Sigmoid colon (tissue), 7 donors: ENCODE results near the gene PAWR. TPM values are rescaled to one million over a fixed set of nuclear protein-coding genes. Genes with fewer than 3 reads are reported as not detected.

Experiments used
- DNase-seq: peaks from one replicate; pipeline ENCODE4 v3.0.0-alpha.2; 2019
- H3K27ac ChIP-seq, 4 donors: fragments of 200-600 bp; sonication (generic); one replicate each; pipeline ENCODE4 v1.5.1; 2016 to 2019; ENCODE audit warnings: mild to moderate bottlenecking in 1 of 4
- H3K27me3 ChIP-seq, 3 donors: fragments of 200-600 bp; sonication (generic); one replicate each; pipeline ENCODE4 v1.5.1; 2019; ENCODE audit warnings: mild to moderate bottlenecking in 1 of 3
- H3K36me3 ChIP-seq, 4 donors: fragments of 200-600 bp; sonication (generic); one replicate each; pipeline ENCODE4 v1.5.1; 2016 to 2019
- H3K4me1 ChIP-seq, 4 donors: fragments of 200-600 bp; sonication (generic); one replicate each; pipeline ENCODE4 v1.5.1; 2017 to 2019
- H3K4me3 ChIP-seq, 4 donors: fragments of 200-600 bp; sonication (generic); one replicate each; pipeline ENCODE4 v1.5.1; 2017 to 2019; ENCODE audit warnings: mild to moderate bottlenecking in 2 of 4, moderate library complexity in 1 of 4
- H3K9me3 ChIP-seq, 4 donors: fragments of 200-600 bp in 3 of 4; sonication (generic) in 3 of 4; one replicate each; pipeline versions ENCODE4 v1.5.1 to v1.6.1; 2013 to 2019
- EP300 ChIP-seq, 4 donors: sonication (generic); formaldehyde crosslinking; IDR thresholded peaks; one replicate each; pipeline ENCODE4 v1.6.1; 2017; ENCODE audit warnings: antibody characterized with exemption in 4 of 4
- POLR2A ChIP-seq, 2 donors: fragments of 450-650 bp; IDR thresholded peaks; one replicate each; pipeline ENCODE4 v1.6.1; 2016; ENCODE audit warnings: antibody characterized with exemption in 2 of 2, mild to moderate bottlenecking in 2 of 2, moderate library complexity in 2 of 2
- POLR2AphosphoS5 ChIP-seq, 4 donors: sonication (generic); formaldehyde crosslinking; IDR thresholded peaks; one replicate each; pipeline ENCODE4 v1.6.1; 2017; ENCODE audit warnings: antibody characterized with exemption in 4 of 4
- WGBS, 2 donors: extraction: QIAGEN DNeasy Blood & Tissue Kit; methylation state at CpG; one replicate each; pipeline ENCODE4 v1.1.7; 2013; 5-methylcytosine and 5-hydroxymethylcytosine counted together
- intact Hi-C: fragments of 100-400 bp; cut with DNase I; formaldehyde crosslinking; loops from one replicate; pipeline ENCODE4 v1.15.1; 2023
- polyA plus RNA-seq, 3 donors: library from polyadenylated mRNA; stranded (reverse); fragments of 200-250 nt; gene quantifications; one replicate each; pipeline ENCODE4 v1.2.3, GENCODE V29; 2013
- total RNA-seq, 4 donors: library from RNA; depleted of rRNA; stranded (reverse); fragments of >200 nt; gene quantifications; one replicate each; pipeline ENCODE4 v1.1.0, GENCODE V29; 2016
- TF ChIP-seq, protein P1 (sequence below), 4 experiments: fragments of 450-650 bp in 3 of 4; fragments of 200-600 bp in 1 of 4; IDR thresholded peaks; one replicate each; pipeline ENCODE4 v1.5.1; 2016 to 2019; ENCODE audit warnings: antibody characterized with exemption in 4 of 4, mild to moderate bottlenecking in 3 of 4, moderate library complexity in 2 of 4
- donor health status: healthy with polysubstance abuse.
- donor health status: Bipolar disorder and iron deficiency.
- donor health status: healthy.

Gene PAWR
- total and polyA plus RNA-seq, 7 donors: 7.8 to 53.5 (median 24.5) TPM

DNA sequence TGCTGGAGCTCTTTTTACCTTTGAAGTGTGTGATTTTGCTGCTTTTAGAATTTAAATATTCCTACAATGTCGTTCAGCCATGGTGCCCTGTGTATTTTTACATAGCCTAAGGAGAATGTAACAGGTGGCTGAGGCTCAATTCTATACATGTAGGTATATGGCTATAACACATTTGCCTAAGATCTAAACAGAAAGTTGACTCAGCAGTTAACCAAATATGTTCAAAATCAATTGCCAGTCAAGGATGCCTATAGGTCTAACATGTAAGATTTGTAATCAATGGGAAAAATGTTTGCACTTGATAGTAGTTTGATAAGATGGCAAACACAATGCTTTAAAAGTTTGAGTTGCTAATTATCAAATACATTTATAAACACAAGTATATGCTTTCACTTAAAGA, 8.2 kb downstream of the PAWR start:
- H3K4me3 ChIP-seq: no peak overlapping the region
- H3K4me1 ChIP-seq: peaks cover 0 to 18% (median 6%) of the 10 kb centered on the region in 4 donors
- no peak for TF ChIP-seq EP300 (IDR thresholded peaks at IDR 0.05)
- no peak for TF ChIP-seq POLR2A (IDR thresholded peaks at IDR 0.05)
- TF ChIP-seq POLR2AphosphoS5 (IDR thresholded peaks at IDR 0.05): no peak
- WGBS, 2 donors: 21 to 55% methylated on average over 1 of the region's 1 CpG
- no peaks in the 10 kb centered on the region for H3K9me3 ChIP-seq
- H3K27me3 ChIP-seq: no peaks in the 10 kb centered on the region
- DNase-seq: no peak
- intact Hi-C loops: no loop called here
- H3K27ac ChIP-seq: no peak overlapping the region
- no peaks in the 10 kb centered on the region for H3K36me3 ChIP-seq

DNA sequence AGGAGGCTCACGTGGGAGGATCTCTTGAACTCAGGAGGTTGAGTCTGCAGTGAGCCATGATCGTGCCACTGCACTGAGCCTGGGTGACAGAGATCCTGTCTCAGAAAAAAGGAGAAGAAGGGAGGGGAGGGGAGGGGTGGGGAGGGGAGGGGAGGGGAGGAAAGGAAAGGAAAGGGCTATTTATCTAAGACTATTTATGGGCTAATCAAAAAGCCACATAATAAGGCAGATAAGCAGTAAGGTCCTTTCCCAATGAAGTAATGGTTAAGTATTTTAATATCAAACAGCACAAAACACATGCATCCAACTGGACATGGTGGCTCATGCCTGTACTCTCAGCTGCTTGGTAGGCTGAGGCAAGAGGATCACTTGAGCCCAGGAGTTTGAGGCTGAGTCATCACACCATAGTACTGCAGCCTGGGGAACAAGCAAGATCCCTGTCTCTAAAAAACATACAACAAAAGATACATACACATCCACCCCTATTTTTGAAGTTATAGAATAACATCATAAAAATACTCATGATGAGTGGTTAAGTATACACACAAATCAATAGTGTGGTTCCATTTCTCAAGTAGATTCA, 9.7 kb downstream of the PAWR start:
- H3K4me1 ChIP-seq: peaks cover 0 to 11% (median 5%) of the 10 kb centered on the region in 4 donors

DNA sequence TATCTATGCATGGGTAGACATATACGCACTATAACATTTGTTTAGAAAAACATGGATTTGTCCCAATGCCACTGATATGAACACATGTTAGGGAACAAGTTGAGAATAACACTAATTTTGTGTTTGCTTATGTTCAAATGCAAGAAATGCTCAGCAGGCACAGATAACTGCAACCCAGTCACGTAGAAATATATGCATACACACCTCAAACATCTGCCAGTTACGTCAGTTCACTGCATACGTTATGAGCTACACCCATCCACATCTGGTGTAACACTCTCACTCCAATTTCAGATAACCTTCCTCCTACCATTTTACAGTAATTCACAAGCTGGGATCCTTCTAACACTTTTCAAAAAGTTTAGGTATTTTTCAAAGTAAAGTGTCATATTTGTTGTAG, 10.7 kb downstream of the PAWR start:
- 35 to 73% methylated on average over 4 of the region's 4 CpGs for WGBS, 2 donors
- H3K4me1 ChIP-seq: peaks cover 0 to 9% (median 2%) of the 10 kb centered on the region in 4 donors
- no peak overlapping the region for H3K27ac ChIP-seq
- H3K4me3 ChIP-seq: no peak overlapping the region
- H3K36me3 ChIP-seq: no peaks in the 10 kb centered on the region
- H3K27me3 ChIP-seq: no peaks in the 10 kb centered on the region
- no peaks in the 10 kb centered on the region for H3K9me3 ChIP-seq
- intact Hi-C loops: no loop called here
- TF ChIP-seq POLR2AphosphoS5 (IDR thresholded peaks at IDR 0.05) (no peak), EP300 (IDR thresholded peaks at IDR 0.05) (no peak)
- TF ChIP-seq, protein P1, sequence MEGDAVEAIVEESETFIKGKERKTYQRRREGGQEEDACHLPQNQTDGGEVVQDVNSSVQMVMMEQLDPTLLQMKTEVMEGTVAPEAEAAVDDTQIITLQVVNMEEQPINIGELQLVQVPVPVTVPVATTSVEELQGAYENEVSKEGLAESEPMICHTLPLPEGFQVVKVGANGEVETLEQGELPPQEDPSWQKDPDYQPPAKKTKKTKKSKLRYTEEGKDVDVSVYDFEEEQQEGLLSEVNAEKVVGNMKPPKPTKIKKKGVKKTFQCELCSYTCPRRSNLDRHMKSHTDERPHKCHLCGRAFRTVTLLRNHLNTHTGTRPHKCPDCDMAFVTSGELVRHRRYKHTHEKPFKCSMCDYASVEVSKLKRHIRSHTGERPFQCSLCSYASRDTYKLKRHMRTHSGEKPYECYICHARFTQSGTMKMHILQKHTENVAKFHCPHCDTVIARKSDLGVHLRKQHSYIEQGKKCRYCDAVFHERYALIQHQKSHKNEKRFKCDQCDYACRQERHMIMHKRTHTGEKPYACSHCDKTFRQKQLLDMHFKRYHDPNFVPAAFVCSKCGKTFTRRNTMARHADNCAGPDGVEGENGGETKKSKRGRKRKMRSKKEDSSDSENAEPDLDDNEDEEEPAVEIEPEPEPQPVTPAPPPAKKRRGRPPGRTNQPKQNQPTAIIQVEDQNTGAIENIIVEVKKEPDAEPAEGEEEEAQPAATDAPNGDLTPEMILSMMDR (IDR thresholded peaks at IDR 0.05): no peak
- DNase-seq: no peak

More for the DNA sequence above, 9.7 kb downstream of the PAWR start:
- 57 to 81% methylated on average over 2 of the region's 2 CpGs for WGBS, 2 donors
- Histone ChIP-seq H3K27me3 (no peaks in the 10 kb centered on the region), H3K9me3 (no peaks in the 10 kb centered on the region), H3K4me3 (no peak overlapping the region), H3K27ac (no peak overlapping the region), H3K36me3 (no peaks in the 10 kb centered on the region)
- no peak for DNase-seq
- TF ChIP-seq POLR2A (IDR thresholded peaks at IDR 0.05): no peak
- TF ChIP-seq POLR2AphosphoS5 (IDR thresholded peaks at IDR 0.05): no peak
- intact Hi-C loops: no loop called here

DNA sequence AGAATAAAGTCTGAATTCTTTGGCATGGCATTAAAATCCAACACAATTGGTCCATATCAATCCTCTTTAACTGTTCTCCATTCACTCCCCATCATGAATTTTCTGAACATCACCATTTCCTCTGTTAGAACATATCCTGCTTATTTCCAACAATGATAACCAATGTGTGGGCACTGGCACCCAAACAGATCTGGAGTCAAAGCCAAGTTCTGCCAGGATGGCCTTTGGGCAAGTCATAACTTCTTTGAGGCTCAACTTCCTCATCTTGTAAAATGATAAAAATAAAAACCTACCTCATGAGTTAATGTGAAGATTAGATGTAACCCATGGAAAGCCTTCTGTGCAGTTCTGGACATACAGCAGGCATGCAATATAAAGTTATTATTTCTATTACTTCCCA, 12.5 kb downstream of the PAWR start:
- intact Hi-C loops: no loop called here
- no peak for TF ChIP-seq POLR2A (IDR thresholded peaks at IDR 0.05)
- no peak for TF ChIP-seq POLR2AphosphoS5 (IDR thresholded peaks at IDR 0.05)
- TF ChIP-seq, protein P1 (IDR thresholded peaks at IDR 0.05): no peak
- no peak for TF ChIP-seq EP300 (IDR thresholded peaks at IDR 0.05)
- H3K9me3 ChIP-seq: no peaks in the 10 kb centered on the region
- no peak overlapping the region for H3K27ac ChIP-seq
- no peaks in the 10 kb centered on the region for H3K27me3 ChIP-seq
- no peak for DNase-seq
- no peak overlapping the region for H3K4me3 ChIP-seq
- no peaks in the 10 kb centered on the region for H3K36me3 ChIP-seq
- H3K4me1 ChIP-seq: peaks cover 0 to 3% (median 0%) of the 10 kb centered on the region in 4 donors

DNA sequence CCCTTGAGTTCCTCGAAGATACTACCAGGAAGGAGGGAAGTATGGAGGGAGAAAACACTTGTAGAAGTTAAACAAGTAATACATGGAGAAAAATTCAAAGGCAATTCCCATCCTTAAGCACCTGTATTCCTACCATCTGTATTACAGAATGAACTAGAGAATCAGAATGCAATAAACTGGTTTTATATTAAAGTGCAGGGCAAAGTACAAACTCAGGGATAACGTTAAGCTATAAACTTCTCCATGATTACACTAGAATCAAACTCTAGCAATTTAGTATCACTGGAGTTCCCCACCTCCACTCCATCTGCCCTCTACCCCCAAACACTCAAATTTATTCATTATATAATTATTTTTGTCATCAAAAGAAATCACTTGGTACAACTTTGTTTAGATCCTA, 13.1 kb downstream of the PAWR start:
- DNase-seq: no peak
- WGBS, 2 donors: 17 to 82% methylated on average over 2 of the region's 2 CpGs
- Histone ChIP-seq H3K4me3 (no peak overlapping the region), H3K27ac (no peak overlapping the region), H3K36me3 (no peaks in the 10 kb centered on the region), H3K4me1 (peaks cover 0 to 3% (median 0%) of the 10 kb centered on the region in 4 donors), H3K27me3 (no peaks in the 10 kb centered on the region), H3K9me3 (no peaks in the 10 kb centered on the region)
- no peak for TF ChIP-seq POLR2A (IDR thresholded peaks at IDR 0.05)
- no peak for TF ChIP-seq POLR2AphosphoS5 (IDR thresholded peaks at IDR 0.05)
- TF ChIP-seq, protein P1 (IDR thresholded peaks at IDR 0.05): no peak
- no peak for TF ChIP-seq EP300 (IDR thresholded peaks at IDR 0.05)
- intact Hi-C loops: no loop called here

DNA sequence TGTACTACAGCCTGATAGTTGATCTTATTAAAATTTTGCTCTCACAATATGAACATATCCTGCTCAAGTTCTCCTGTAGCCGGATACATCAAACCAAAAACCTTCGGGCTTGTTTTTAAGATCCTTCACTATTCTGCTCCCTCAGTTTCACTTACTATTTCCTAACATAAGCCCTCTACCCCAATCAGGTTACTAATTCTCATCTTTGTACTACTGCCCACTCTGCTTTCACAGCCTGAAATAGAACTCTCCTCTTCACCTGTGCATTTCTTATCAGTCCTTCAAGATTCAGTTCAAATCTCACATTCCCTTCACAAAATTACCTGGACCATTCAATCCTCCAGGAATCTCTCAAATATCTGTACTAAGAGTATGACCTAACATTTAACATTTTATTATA, 14.2 kb downstream of the PAWR start:
- no peak for DNase-seq
- TF ChIP-seq POLR2A (IDR thresholded peaks at IDR 0.05) (no peak), POLR2AphosphoS5 (IDR thresholded peaks at IDR 0.05) (no peak), EP300 (IDR thresholded peaks at IDR 0.05) (no peak)
- TF ChIP-seq, protein P1 (IDR thresholded peaks at IDR 0.05): no peak
- intact Hi-C loops: no loop called here
- H3K27me3 ChIP-seq: no peaks in the 10 kb centered on the region
- no peaks in the 10 kb centered on the region for H3K36me3 ChIP-seq
- no peaks in the 10 kb centered on the region for H3K9me3 ChIP-seq
- H3K27ac ChIP-seq: no peak overlapping the region
- 23 to 69% methylated on average over 2 of the region's 2 CpGs for WGBS, 2 donors
- H3K4me3 ChIP-seq: no peak overlapping the region
- H3K4me1 ChIP-seq: peaks cover 0 to 3% (median 0%) of the 10 kb centered on the region in 4 donors
